ENCODE data around the gene GGN.

- TF ChIP-seq, protein P1, sequence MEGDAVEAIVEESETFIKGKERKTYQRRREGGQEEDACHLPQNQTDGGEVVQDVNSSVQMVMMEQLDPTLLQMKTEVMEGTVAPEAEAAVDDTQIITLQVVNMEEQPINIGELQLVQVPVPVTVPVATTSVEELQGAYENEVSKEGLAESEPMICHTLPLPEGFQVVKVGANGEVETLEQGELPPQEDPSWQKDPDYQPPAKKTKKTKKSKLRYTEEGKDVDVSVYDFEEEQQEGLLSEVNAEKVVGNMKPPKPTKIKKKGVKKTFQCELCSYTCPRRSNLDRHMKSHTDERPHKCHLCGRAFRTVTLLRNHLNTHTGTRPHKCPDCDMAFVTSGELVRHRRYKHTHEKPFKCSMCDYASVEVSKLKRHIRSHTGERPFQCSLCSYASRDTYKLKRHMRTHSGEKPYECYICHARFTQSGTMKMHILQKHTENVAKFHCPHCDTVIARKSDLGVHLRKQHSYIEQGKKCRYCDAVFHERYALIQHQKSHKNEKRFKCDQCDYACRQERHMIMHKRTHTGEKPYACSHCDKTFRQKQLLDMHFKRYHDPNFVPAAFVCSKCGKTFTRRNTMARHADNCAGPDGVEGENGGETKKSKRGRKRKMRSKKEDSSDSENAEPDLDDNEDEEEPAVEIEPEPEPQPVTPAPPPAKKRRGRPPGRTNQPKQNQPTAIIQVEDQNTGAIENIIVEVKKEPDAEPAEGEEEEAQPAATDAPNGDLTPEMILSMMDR (conservative IDR thresholded peaks at IDR 0.05 in 1 of 2, IDR thresholded peaks at IDR 0.05 in 1 of 2; ENCODE audit: extremely low read depth in 1 of 2, insufficient read depth in 1 of 2, low read depth in 1 of 2, low read length in 2 of 2), result no peak
- no peak for TF ChIP-seq EZH2 (IDR thresholded peaks at IDR 0.05; ENCODE audit: borderline replicate concordance, low read length)
Observed at GRCh38 chr19:38385057-38385803, 2.6 kb downstream of the GGN start.
